ENCODE results near the gene CYP8B1. TPM values are rescaled to one million over a fixed set of nuclear protein-coding genes. Genes with fewer than 3 reads are reported as not detected.

Gene CYP8B1
- total RNA-seq, 1 donor from 2014 or later: not detected

DNA sequence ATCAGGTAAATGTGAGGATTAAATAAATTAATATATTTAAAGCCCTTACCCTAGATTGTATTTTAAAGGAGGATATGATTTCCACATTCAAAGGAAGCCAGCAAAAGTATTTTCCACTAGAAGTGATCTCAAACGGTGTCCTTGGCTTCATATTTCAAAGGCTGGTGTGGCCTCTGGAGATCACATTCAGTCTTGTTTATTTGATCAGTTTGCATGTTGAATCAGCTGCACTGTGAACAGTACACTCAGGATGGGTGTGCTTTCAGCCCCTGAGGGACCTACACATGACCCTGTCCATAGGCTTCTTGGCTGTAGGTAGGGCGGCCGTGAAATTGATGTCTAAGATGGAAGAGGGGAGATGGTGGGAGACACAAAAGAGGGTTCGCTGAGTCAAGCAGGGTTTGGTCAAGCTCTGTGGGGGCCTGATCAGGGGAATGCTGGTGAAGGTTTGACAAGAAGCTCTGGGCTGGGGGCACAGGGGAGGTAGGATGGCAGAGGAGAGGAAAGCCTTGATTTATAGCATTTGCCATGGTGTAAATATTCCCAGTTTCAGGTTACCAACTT is 21.9 kb downstream of the CYP8B1 start:
- no peak for DNase-seq (ENCODE audit: low read depth in 2 of 2)

DNA sequence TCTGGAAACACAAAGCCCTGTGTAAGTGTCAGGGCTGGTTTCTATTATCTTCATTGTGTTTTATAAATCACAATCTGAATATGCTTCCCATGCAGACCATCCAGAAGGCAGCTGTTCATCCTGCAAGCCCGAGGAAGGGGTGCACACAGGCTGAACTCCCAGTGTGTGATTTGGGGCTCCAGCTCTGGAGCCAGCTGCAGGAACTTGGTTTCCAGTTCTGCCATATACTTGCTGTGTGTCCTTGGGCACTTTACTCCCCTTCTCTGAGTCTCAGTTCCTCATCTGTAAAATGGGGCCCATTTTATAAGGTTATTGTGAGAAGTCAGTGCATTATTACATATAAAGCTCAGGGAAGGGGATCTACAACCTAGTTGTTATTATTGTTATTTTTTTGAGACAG is 22.6 kb downstream of the CYP8B1 start:
- no peak for DNase-seq (ENCODE audit: low read depth in 2 of 2)

DNA sequence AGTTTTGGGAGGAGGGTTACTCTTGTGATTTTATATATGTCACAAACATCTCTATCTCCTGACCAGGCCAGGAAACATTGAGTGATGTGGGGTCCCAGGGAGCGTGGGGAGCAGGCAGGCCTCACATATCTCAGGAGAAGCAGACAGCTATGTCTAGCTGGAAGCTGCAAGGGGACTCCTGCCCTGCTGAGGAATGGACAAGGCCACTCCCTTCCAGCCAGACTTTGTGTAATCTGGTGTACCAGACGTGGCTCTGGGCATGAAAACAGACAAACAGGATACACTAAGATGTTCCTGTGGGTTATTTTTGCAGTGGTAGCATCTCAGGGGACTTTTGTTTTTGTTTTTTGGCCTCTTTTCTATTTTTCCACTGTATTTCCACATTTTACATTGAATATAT is 23.2 kb downstream of the CYP8B1 start:
- DNase-seq (ENCODE audit: low read depth in 2 of 2): peak in 1 of 2 donors; percentile 6

DNA sequence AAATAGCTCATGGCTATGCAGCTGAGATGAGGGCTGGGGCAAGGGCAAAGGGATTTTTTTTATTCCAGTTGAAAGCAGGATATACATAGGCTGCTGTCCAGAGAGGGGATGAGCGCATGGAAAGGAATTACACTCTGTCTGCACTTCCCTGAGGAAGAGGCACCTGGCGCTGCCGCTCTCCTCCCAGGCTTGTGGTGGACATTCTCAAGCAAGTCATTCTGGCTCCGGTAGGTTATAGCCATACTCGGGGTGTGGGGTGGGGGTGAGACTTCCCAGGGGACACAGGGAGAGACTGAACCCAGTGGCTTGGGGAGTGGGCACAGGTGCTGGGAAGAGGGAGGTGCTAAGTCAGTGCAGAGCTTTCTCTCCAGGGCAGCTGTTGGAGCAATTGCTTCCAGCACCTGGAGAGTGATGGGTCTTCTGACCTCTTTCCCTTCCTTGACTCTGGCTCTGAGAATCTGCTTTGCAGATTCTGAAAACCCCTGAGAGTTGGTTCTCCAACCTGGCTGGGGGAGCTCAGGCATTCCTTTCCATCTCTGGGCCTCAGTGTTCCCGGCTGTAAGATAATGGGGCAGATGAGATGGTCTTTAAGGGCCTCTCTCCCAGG is 24.3 kb downstream of the CYP8B1 start:
- DNase-seq (ENCODE audit: low read depth in 2 of 2): no peak

DNA sequence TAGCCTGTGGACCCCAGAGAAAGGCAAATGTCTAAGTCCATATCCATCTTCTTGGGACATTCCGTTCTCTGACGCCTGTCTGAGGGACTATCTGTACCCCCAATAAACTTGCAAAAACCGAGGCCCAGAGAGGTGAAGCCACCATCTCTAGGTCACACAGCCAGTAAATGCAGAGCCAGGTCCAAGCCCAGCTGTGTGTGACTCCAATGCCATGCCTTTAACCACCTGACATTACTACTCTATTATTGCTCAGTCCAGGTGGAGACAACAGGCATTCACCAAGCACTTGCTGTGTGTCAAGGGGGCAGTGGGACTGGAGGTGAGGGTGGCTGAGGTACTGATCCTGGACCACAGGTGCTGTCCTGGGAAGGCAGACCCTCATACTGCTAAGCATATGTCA is 25.4 kb downstream of the CYP8B1 start:
- no peak for DNase-seq (ENCODE audit: low read depth in 2 of 2)

DNA sequence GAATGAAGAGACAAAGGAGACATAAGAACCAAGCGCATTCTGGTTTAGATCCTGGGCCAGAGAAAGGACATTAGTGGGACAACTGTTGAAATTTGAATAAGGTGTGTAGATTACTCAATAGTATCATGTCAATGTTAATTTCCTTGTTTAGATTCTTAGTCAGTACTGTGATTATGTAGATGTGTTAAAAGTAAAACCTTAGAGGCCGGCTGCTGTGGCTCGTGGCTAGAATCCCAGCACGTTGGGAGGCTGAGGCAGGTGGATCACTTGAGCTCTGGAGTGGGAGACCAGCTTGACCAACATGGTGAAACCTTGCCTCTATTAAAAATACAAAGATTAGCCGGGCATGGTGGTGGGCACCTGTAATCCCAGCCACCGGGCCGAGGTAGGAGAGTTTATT is 26.7 kb downstream of the CYP8B1 start:
- no peak for DNase-seq (ENCODE audit: low read depth in 2 of 2)

DNA sequence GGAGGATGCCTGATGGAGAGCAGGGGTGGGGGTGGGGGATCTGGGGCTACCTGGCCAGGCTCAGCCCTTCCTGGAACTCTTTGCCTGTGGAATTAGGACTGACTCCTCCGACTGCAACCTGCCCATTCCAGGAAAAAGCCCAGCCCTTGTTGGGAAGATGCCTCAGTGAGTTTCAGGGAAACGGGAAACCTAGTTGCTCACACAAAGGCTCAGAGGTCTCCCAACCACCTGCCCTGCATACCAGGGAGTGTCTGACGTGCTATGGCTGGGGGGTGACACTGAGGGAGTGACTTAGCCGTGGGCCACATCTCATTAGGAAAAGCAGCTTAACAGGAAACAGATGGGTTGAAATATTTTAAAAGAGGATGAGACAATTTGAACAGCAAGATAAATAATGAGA is 27.9 kb downstream of the CYP8B1 start:
- DNase-seq (ENCODE audit: low read depth in 2 of 2): peak in 1 of 2 donors; percentile 87

DNA sequence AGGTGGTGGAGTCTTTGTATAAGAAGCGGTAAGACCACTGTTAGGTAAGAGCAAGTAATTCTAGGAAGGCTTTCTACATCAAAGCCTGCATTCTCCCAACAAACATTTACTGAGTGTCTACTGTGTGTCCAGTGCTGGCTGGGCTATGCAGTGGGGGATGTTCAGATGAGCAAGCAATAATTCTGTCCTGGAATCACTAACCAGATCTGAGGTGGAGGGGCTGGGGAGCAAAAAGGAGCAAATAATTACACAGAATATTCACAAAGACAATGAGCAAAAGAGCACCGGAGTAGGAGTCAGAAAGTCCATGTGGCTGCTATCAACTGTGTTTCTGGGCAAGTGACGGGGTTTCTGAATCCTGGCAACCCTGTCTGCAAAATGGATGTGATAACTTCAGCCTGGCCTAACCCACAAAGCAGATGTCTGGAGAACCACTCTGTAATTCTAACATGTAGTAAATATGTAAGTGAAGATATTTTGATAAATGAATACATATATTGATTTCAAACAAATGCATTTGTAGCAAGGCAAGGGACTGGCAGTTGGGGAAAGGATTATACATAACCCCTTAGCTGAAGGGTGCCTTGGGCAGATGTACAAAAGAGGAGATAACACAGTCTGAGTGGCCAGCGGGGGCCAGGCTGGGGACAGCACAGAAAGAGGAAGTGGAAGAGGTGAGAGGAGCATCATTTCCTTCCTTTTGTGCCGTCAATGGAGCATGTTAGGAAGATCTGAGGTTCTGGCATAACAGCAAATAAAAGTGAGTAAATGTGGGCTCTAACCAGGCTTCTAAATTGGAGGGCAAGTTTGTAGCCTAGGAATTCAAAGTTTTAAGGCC is 28.8 kb downstream of the CYP8B1 start:
- peak in 1 of 2 donors; percentile 72 for DNase-seq (ENCODE audit: low read depth in 2 of 2)

DNA sequence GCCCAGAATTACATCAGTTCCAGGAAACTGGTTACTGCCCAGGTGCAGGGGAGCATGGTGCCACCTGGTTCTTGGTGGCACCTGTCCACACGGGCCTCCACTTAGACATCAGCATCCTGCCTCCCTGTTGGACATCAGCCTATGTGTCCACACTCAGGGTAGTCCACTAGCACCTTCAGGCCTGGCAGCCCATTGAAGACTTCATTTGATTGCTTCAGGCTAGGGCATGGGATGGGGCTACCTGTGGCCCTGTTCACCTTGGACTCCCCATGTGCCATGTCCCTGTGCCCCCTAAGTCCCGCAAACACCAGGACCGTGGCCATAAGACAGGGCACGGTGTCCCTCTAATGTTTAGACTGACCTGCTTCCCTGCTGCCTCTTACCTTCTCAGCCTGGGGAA is 30.9 kb downstream of the CYP8B1 start:
- no peak for DNase-seq (ENCODE audit: low read depth in 2 of 2)

DNA sequence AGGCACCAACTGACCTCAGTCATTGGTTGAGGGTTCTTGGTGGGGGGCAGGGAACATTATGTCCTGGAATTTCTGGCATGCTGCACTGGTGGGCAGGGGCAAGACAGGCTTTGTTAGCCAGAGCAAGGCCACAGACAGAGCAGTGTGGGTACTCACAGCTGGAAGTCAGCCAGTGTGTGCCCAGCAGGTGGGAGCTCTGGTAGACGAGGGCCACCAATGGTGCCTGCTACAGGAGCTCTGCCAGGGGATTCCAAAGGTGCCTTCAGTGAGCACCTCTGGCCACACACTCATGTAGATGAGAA is 31.3 kb downstream of the CYP8B1 start:
- DNase-seq (ENCODE audit: low read depth in 2 of 2): no peak

DNA sequence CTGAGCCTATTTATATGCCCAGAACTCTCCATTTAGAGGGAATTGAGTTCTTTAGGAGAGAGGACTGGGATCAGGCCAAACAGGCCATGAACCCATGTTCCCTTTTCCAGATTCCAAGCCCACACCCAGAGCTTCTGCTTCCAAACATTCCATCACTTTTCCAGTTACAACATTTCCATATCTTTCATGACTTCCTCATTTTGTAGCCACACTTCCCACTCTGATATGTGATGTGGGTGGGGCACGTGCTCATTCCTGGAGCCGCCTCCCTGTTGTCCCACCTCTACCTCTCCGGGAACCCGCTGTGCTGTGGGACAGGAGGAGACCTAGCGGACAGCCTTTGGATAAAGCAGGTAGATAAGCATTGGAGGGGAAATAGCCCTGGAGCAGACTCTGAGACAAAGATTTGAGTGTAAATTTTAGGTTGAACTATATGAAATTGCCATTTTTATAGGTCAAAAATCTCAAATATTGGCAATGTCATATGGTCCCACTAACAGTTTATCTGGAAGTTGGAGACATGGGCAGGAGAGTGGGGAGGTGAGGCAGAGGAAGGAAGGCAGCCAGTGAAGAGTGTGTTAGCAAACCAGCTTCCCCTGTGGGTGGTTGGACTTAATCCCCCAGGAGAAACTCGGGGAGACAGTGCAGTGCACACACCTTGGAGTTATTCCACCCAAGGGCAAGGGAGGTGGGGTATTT is 31.8 kb downstream of the CYP8B1 start:
- DNase-seq (ENCODE audit: low read depth in 2 of 2): peak in 1 of 2 donors; percentile 75

DNA sequence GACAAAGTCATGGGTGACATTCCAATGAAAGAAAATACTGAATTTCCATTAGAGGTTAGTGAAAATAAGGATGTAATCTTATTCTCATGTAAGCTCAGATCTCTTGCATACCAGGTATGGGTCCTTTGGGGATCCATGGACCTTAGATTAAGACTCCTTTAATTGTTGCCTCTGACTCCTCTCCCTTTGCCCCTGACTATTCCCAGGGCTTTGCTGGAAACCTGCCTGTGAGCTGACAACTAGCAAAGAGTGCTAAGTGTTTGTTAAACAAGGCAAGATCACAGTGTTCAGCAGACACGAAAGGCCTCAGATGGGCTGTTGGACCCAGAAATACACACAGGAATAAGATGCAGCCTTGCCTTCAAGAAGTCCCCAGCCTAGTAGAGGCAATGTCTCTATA is 34.3 kb downstream of the CYP8B1 start:
- no peak for DNase-seq (ENCODE audit: low read depth in 2 of 2)

DNA sequence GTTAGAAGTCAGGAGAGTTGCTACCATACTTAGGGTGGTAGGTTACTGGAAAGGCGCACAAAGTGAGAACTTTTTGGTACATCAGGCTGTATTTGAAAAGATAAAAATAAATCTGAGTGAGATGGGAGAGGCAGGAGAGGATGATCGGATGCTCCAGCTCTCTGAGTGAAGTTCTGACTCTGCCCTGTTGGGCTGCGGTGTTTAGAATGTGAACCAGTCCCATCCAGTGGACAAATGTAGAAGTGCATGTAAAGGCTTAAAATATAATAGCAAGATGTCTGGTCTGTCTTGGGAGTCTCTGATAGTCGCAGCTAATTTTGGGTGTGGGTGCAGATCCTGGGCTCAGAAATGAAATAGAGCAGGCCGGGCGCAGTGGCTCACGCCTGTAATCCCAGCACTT is 36.1 kb downstream of the CYP8B1 start:
- DNase-seq (ENCODE audit: low read depth in 2 of 2): peak; percentile 58 to 65

DNA sequence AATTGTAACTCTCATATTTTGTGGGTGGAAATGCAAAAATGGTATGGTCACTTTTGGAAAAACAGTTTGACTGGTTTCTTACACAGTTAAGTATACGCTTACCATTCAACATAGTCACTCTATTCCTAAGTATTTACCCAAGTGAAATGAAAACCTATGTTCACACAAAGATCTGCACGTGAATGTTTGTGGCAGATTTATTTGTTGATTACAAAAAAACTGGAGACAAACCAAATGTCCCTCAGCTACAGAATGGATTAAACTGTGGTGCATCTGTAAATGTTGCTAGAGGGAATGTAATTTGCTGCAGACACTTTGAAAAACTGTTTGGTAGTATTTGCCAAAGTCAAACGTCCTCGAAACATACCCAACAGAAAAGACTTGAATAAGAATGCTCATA is 37.1 kb downstream of the CYP8B1 start:
- no peak for DNase-seq (ENCODE audit: low read depth in 2 of 2)

DNA sequence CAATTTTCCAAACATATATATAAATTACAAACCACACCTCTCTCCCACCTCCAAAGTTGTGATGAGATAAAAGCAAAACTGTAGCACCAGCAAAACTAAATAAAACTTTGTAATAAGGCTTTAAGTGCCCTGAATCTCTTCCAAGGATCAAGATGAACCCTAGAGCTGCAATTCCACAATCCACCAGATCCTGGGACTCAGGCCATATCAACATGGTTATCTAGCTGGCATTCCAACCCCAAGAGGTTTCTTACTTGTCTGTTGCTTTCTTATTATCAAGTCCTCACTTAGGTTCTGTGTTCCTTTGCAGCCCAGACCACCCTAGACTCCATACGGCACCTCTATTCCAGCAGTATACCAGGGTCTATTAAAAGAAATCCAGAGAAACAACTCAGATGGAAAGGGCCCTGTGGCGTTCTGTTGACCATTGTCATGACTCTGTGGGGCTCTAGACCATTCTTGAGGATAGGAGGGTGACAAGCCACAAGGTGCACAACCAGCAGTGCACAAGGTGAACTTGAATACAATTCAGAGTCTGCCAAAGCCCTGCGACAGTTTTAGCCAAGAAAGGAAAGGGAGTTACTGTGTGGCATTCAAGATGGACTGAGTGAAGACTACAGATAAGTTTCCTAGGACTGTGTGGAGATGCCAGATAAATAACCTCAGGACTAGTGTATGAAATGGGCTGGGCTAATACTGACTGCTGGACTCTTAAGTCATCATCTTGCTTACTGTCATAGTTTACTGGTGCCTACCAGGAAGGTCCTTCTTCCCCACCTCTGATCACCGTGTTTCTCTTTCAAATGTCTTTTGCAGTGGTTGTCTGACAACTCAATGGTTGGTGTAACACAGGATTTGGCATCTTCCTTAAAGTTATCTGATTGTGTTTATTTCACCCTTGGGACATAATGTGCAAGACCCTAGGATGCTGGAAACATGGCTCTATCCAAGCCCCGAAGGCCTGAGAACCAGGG is 39.2 kb downstream of the CYP8B1 start:
- DNase-seq (ENCODE audit: low read depth in 2 of 2): no peak

DNA sequence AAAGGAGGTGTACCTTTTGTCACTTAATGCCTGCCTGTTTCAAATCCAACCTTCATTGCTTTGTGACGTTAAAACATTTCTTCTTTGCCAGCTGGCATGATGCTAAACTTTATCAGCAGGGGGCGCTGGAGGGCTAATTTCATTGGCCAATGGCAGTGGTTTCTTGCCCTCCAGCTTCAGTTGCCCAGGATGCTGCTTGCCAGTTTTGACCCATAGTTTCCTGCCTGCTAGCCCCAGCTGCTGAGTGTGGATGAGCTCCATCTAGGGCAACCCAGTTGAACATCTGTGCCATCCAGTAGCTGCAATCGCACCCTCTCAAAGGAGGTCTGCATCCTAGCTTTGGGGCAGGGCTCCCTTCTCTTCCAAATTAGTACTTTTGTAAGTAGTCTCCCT is 44.4 kb downstream of the CYP8B1 start:
- peak in 1 of 2 donors; percentile 52 for DNase-seq (ENCODE audit: low read depth in 2 of 2)

DNA sequence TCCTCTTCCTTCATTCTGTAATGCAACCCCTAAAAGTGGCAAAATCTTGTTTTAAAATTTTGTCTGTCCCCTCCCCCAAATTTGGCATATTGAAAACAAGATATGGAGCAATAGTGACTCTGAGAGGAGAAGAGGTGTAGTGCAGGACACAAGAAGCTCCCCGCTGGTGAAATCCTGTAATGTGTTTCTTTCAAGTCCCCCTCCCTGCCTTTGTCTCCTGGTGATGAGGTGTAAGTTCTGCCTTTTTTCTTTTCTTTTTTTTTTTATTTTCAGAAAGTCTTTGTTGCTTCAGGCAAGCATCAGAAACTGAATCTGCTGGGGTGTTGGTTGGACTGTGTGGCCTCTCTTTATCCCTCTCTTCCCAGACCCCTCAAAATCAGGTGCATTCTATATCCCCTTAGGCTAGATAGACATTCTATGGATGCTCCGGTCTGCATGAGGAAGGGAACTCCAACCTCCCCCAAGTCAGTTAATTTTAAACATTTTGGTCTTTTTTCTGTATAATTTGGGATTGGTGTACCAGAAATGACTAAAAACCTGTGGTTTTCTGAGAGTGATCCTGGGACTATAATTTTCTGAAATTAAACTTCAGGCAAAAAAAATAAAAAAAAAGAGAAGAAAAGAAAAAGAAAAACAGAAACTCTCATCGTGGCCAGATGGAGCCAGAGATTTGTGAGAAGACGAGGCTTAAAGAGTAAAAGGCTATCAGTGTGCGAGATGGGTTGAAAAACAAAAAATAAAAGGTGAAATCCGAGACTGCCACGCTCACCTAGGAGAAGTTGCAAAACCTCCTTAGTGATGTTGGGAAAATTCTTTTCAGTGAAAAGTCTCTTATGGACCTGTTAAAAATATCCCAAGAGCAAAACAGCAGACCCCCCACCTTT is 45.0 kb downstream of the CYP8B1 start:
- peak in 1 of 2 donors; percentile 17 for DNase-seq (ENCODE audit: low read depth in 2 of 2)

DNA sequence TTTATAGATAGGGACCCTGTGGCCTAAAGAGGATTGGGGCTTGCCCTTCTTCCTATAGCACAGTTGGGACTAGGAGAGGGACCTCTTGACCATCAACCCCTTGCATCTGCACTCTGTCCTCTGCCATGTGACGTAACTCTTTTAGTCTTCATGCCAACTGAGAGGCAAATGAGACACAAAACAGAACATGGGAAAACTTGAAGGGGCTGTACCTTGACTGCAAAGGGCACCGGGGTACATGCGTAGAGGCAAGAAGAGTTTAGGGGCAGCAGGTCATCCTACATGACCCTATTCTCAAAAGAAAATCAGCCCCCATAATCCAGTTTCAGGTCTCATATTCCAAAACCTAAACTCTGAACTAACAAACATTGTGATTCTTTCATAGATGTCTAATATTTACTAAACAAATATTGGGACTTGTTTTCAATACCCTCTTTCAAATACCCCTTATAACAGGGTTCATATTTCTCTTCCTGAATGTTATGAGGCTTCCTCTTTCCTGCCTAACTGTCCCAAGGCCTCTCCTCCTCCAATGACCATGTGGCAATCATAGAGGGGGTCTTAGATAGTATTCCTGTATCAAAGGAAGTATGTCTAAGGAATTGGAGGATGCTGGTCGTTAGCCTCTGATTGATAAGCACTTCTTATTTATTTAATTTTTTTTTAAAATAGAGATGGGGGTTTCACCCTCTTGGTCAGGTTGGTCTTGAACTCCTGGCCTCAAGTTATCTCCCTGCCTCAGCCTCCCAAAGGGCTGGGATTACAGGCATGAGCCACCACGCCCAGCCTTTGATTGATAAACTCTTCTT is 45.8 kb downstream of the CYP8B1 start:
- DNase-seq (ENCODE audit: low read depth in 2 of 2): no peak

DNA sequence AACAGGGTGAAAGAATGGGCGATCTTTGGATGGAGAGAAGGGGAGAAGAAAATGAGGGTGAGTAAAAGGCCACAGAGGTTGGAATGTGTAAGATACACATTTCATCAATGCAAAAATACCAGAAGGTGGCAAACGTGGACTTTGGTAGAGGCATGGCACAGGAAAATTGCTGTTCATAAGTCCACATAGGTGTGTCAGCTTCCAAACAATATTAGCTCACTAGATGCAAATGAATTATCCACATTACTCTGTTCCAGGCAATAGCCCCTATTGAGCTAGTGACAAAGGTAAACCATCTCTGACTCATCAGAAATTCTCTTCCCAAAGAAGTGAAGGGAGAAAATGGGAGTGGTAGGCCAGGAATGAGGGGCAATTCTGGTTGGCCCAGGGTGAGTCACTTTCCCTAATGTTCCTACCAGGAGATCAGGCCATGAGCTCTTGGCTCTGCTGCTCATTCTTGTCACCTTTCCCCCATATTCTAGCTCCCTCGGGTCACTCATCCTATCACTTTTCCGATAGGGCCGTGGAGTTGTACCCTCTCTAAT is 46.5 kb downstream of the CYP8B1 start:
- DNase-seq (ENCODE audit: low read depth in 2 of 2): no peak

Data from dermis microvascular lymphatic vessel endothelial cell (primary cell).